Hair follicular keratinocyte (primary cell): ENCODE measurements around the gene CCDC182. TPM values are rescaled to one million over a fixed set of nuclear protein-coding genes. Genes with fewer than 3 reads are reported as not detected.

Source experiments
- total RNA-seq: library from RNA; depleted of rRNA; stranded (reverse); fragments of >200 nt; gene quantifications from 2 replicates; pipeline ENCODE4 v1.2.3, GENCODE V29; 2015

Gene CCDC182
- total RNA-seq = not detected in 2 replicates

DNA sequence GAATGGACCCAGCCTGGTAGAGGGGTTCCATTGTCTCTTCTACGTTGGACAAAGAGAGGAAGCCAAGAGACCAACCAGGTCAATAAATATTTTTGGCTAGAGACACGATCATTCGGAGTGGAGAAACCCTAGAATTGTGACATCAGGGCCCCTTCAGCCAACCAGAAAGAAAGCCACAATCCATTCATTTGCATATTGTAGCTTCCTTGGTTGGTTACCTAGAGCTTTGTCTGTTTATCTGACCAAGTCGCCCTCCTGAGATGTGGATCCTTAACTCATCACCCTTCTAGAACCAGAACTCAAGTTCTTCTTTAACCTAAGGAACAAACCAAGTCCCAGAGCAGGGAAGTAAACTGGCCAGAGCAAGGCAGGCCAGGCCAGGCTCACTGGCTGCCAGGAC lies at the start of gene CCDC182:
TSS of gene CCDC182 (minus strand) at position 58 of the 400 bp plus-strand sequence. CDS start at position 31, 27 bp downstream.

Other genes with a start within 250 kb of the CCDC182 start
- gene MRPS23, start 104.7 kb upstream of the CCDC182 start, total RNA-seq = 22.3 and 29.8 TPM in 2 replicates
- gene CUEDC1, start 210.1 kb upstream of the CCDC182 start, total RNA-seq = 4.8 and 4.9 TPM in 2 replicates
- 22.7 and 23.4 TPM in 2 replicates for gene VEZF1, start 243.0 kb upstream of the CCDC182 start, total RNA-seq